HCT116 (cell line): ENCODE data around the gene LLGL2. TPM values are rescaled to one million over a fixed set of nuclear protein-coding genes. Genes with fewer than 3 reads are reported as not detected.

Experiments used
- ATAC-seq: fragments of 200-7000 bp; cut with Tn5 transposase; 2 replicates; pipeline ENCODE4 v1.9.1; 2020; ENCODE audit warnings: mild to moderate bottlenecking, moderate library complexity
- BruUV-seq: library from RNA; stranded (reverse); fragments of 400-500 nt; replicated peaks from 2 replicates; lab custom pipeline; 2021; lab: Mats Ljungman, UMichigan
- CTCF ChIA-PET: fragments of 300-600 bp; sonication (Branson Sonifier 250); formaldehyde crosslinking; loops from one replicate; lab custom pipeline; 2021; ENCODE audit warnings: antibody characterized with exemption; lab: Charles Lee
- POLR2A ChIA-PET: fragments of 300-600, 350-600 bp; sonication (Branson Sonifier 250); formaldehyde crosslinking; loops from one replicate; lab custom pipeline; 2021; ENCODE audit warnings: antibody characterized with exemption; lab: Charles Lee
- RAD21 ChIA-PET, 2 experiments: fragments of 300-600 bp; sonication (Branson Sonifier 250); formaldehyde crosslinking; loops; one replicate each; lab custom pipeline; 2023; ENCODE audit warnings: low total read pairs in 2 of 2; ENCODE audit not compliant: uncharacterized antibody in 2 of 2, unreplicated experiment in 2 of 2, low non-redundant PET in 1 of 2; lab: Charles Lee
- DNase-seq: peaks from one replicate; pipeline ENCODE4 v3.0.0-alpha.2; 2010; ENCODE audit warnings: low read depth, low spot score
- H2AFZ ChIP-seq: fragments of 200-600 bp; shearing (Covaris generic), sonication (generic); 2 replicates; pipeline ENCODE4 v1.6.1; 2017; ENCODE audit warnings: low read depth, mixed run types, mixed read lengths, antibody characterized with exemption, low read length; ENCODE audit not compliant: poor library complexity, severe bottlenecking
- H3K27ac ChIP-seq: 2 replicates; pipeline ENCODE4 v1.5.1; 2012; ENCODE audit warnings: low read depth, low read length
- H3K27me3 ChIP-seq: fragments of 200-600 bp; sonication (generic); 2 replicates; pipeline ENCODE4 v1.6.1; 2016; ENCODE audit warnings: mixed run types, low read length, mixed read lengths; ENCODE audit not compliant: insufficient read depth
- H3K36me3 ChIP-seq, 2 experiments: fragments of 200-500 bp in 1 of 2; fragments of 200-600 bp in 1 of 2; sonication (Bioruptor generic) in 1 of 2; sonication (generic) in 1 of 2; 2 replicates each; pipeline versions ENCODE4 v1.5.1 to v1.6.1; 2014 to 2016; ENCODE audit warnings: low read length in 2 of 2, inconsistent platforms in 1 of 2, mixed read lengths in 1 of 2, mixed run types in 1 of 2; ENCODE audit not compliant: insufficient read depth in 2 of 2, control insufficient read depth in 1 of 2
- H3K4me1 ChIP-seq, 2 experiments: fragments of 200-600 bp in 1 of 2; sonication (generic) in 1 of 2; 2 replicates each; pipeline versions ENCODE4 v1.5.1 to v1.6.1; 2012 to 2017; ENCODE audit warnings: low read length in 2 of 2, inconsistent platforms in 1 of 2, mild to moderate bottlenecking in 1 of 2, mixed read lengths in 1 of 2, mixed run types in 1 of 2, moderate library complexity in 1 of 2; ENCODE audit not compliant: insufficient read depth in 2 of 2, control insufficient read depth in 1 of 2
- H3K4me2 ChIP-seq: fragments of 200-600 bp; sonication (generic); 2 replicates; pipeline ENCODE4 v1.6.1; 2017; ENCODE audit warnings: mixed run types, low read length, mixed read lengths
- H3K4me3 ChIP-seq, 2 experiments: fragments of 200-600 bp in 1 of 2; sonication (generic) in 1 of 2; replicated peaks in 1 of 2; 2 replicates each; pipeline ENCODE4 v1.5.1; 2011 to 2016; ENCODE audit warnings: low read length in 2 of 2, control low read depth in 1 of 2, low read depth in 1 of 2, mild to moderate bottlenecking in 1 of 2, mixed read lengths in 1 of 2, mixed run types in 1 of 2
- H3K79me2 ChIP-seq: fragments of 200-600 bp; sonication (generic); 2 replicates; pipeline ENCODE4 v1.6.1; 2017; ENCODE audit warnings: mild to moderate bottlenecking, mixed run types, low read length, moderate library complexity, mixed read lengths; ENCODE audit not compliant: insufficient read depth
- H3K9ac ChIP-seq: fragments of 200-600 bp; sonication (generic); 2 replicates; pipeline ENCODE4 v1.6.1; 2016; ENCODE audit warnings: low read length, mixed read lengths
- H3K9me2 ChIP-seq: fragments of 200-600 bp; sonication (generic), shearing (Covaris generic); 2 replicates; pipeline ENCODE4 v1.6.1; 2017; ENCODE audit warnings: mixed run types, mild to moderate bottlenecking, moderate library complexity; ENCODE audit not compliant: insufficient read depth
- H3K9me3 ChIP-seq, 2 experiments: fragments of 200-500 bp in 1 of 2; fragments of 200-600 bp in 1 of 2; sonication (Bioruptor generic) in 1 of 2; sonication (generic) in 1 of 2; 2 replicates each; pipeline ENCODE4 v1.6.1; 2014 to 2017; ENCODE audit warnings: low read length in 2 of 2, mixed read lengths in 2 of 2, inconsistent platforms in 1 of 2, low read depth in 1 of 2, mild to moderate bottlenecking in 1 of 2, mixed run types in 1 of 2, moderate library complexity in 1 of 2; ENCODE audit not compliant: control insufficient read depth in 1 of 2, insufficient read depth in 1 of 2
- H4K20me1 ChIP-seq: fragments of 200-600 bp; sonication (generic), shearing (Covaris generic); 2 replicates; pipeline ENCODE4 v1.6.1; 2017; ENCODE audit warnings: mixed run types, mild to moderate bottlenecking, moderate library complexity; ENCODE audit not compliant: insufficient read depth
- ATF3 ChIP-seq: IDR thresholded peaks from 2 replicates; pipeline ENCODE4 v1.6.1; 2012
- CBX3 ChIP-seq: IDR thresholded peaks from 2 replicates; pipeline ENCODE4 v1.6.1; 2012; ENCODE audit warnings: low read depth
- CEBPB ChIP-seq: IDR thresholded peaks from 2 replicates; pipeline ENCODE4 v1.6.1; 2012; ENCODE audit warnings: low read depth
- CTCF ChIP-seq, 3 experiments: fragments of 200-600 bp in 1 of 3; sonication (generic) in 1 of 3; IDR thresholded peaks in 2 of 3; conservative IDR thresholded peaks in 1 of 3; 2 replicates each; pipeline ENCODE4 v1.5.1; 2012 to 2017; ENCODE audit warnings: low read depth in 2 of 3, low read length in 2 of 3, antibody characterized with exemption in 1 of 3, borderline replicate concordance in 1 of 3, control low read depth in 1 of 3, mild to moderate bottlenecking in 1 of 3, mixed read lengths in 1 of 3, mixed run types in 1 of 3, moderate library complexity in 1 of 3; ENCODE audit not compliant: insufficient read depth in 1 of 3
- EGR1 ChIP-seq: IDR thresholded peaks from 2 replicates; pipeline ENCODE4 v1.6.1; 2012; ENCODE audit warnings: low read depth
- ELF1 ChIP-seq: IDR thresholded peaks from 2 replicates; pipeline ENCODE4 v1.6.1; 2012; ENCODE audit warnings: low read depth, borderline replicate concordance
- EZH2phosphoT487 ChIP-seq: fragments of 200-600 bp; IDR thresholded peaks from 2 replicates; pipeline ENCODE4 v1.6.1; 2018; ENCODE audit warnings: antibody characterized with exemption, borderline replicate concordance
- FOSL1 ChIP-seq: IDR thresholded peaks from 2 replicates; pipeline ENCODE4 v1.6.1; 2012; ENCODE audit warnings: low read depth
- POLR2A ChIP-seq: IDR thresholded peaks from 2 replicates; pipeline ENCODE4 v1.7.0; 2011; ENCODE audit warnings: borderline replicate concordance; ENCODE audit not compliant: insufficient read depth, insufficient read length; ENCODE audit errors: extremely low read depth
- POLR2AphosphoS5 ChIP-seq: IDR thresholded peaks from 2 replicates; pipeline ENCODE4 v1.6.1; 2011; ENCODE audit warnings: mild to moderate bottlenecking, low read depth, low read length, moderate library complexity
- RAD21 ChIP-seq: IDR thresholded peaks from 2 replicates; pipeline ENCODE4 v1.6.1; 2012; ENCODE audit warnings: low read depth, mild to moderate bottlenecking
- REST ChIP-seq: IDR thresholded peaks from 2 replicates; pipeline ENCODE4 v1.6.1; 2012; ENCODE audit warnings: low read depth
- SIN3A ChIP-seq: IDR thresholded peaks from 2 replicates; pipeline ENCODE4 v1.6.1; 2012; ENCODE audit warnings: low read depth
- SP1 ChIP-seq: IDR thresholded peaks from 2 replicates; pipeline ENCODE4 v1.6.1; 2012; ENCODE audit warnings: low read depth
- SRF ChIP-seq: IDR thresholded peaks from 2 replicates; pipeline ENCODE4 v1.6.1; 2012; ENCODE audit warnings: low read depth
- TCF7L2 ChIP-seq: IDR thresholded peaks from 2 replicates; pipeline ENCODE4 v1.7.0; 2011; ENCODE audit warnings: borderline replicate concordance, inconsistent platforms; ENCODE audit not compliant: insufficient read depth, insufficient read length; ENCODE audit errors: extremely low read depth
- YY1 ChIP-seq: IDR thresholded peaks from 2 replicates; pipeline ENCODE4 v1.6.1; 2011; ENCODE audit warnings: low read length, low read depth, moderate library complexity, mild to moderate bottlenecking; ENCODE audit not compliant: insufficient replicate concordance; ENCODE audit errors: extremely low read depth
- ZBTB33 ChIP-seq: IDR thresholded peaks from 2 replicates; pipeline ENCODE4 v1.6.1; 2011; ENCODE audit warnings: mild to moderate bottlenecking, low read length, moderate library complexity; ENCODE audit not compliant: insufficient replicate concordance; ENCODE audit errors: extremely low read depth
- ZFX ChIP-seq: fragments of 450-650 bp; IDR thresholded peaks from 2 replicates; pipeline ENCODE4 v1.6.1; 2017
- ZNF274 ChIP-seq: fragments of 200-500 bp; sonication (Bioruptor generic); IDR thresholded peaks from 2 replicates; pipeline ENCODE4 v1.6.1; 2014; ENCODE audit warnings: mild to moderate bottlenecking, low read depth, low read length, inconsistent platforms
- intact Hi-C: fragments of 100-400 bp; cut with micrococcal nuclease; formaldehyde crosslinking; loops from 2 replicates; pipeline ENCODE4 v1.10.0; 2022
- total RNA-seq: library from RNA; stranded (reverse); gene quantifications from one replicate; pipeline ENCODE4 v1.2.1, GENCODE V29; 2021; ENCODE audit not compliant: unreplicated experiment

The LLGL2 gene
- total RNA-seq, 1 experiment from 2014 or later, result 209 TPM

- H3K4me2 ChIP-seq, result no peak overlapping the region
- ATAC-seq, result peak; percentile 59
- no peak for TF ChIP-seq EZH2phosphoT487
- TF ChIP-seq ATF3, result no peak
- TF ChIP-seq YY1, result no peak
- TF ChIP-seq SIN3A, result no peak
- no peak for TF ChIP-seq CBX3
- TF ChIP-seq SP1, result no peak
- no peak for TF ChIP-seq TCF7L2
- no peak for TF ChIP-seq CTCF (IDR thresholded peaks at IDR 0.05 in 2 of 3, conservative IDR thresholded peaks at IDR 0.05 in 1 of 3; ENCODE audit: borderline replicate concordance in 1 of 3, insufficient read depth in 1 of 3, low read depth in 2 of 3, low read length in 2 of 3)
- TF ChIP-seq POLR2A, result no peak
- no peak for TF ChIP-seq RAD21
- no peak for TF ChIP-seq REST
- TF ChIP-seq ZBTB33, result no peak
- TF ChIP-seq SRF, result no peak
- no peak for TF ChIP-seq CEBPB
- TF ChIP-seq POLR2AphosphoS5, result no peak
- no peak for TF ChIP-seq EGR1
- no peak for TF ChIP-seq FOSL1
- no peak for TF ChIP-seq ZNF274
- no peak for TF ChIP-seq ELF1
- TF ChIP-seq ZFX, result no peak
- TF ChIP-seq, all 23 proteins: peak for 0
- Histone ChIP-seq H4K20me1 (no peaks in the 10 kb centered on the region), H3K9me3 (no peaks in the 10 kb centered on the region), H3K4me1 (no peaks in the 10 kb centered on the region), H3K27ac (no peak overlapping the region), H3K79me2 (no peaks in the 10 kb centered on the region), H3K27me3 (no peaks in the 10 kb centered on the region), H3K4me3 (no peak overlapping the region), H2AFZ (no peak overlapping the region), H3K9me2 (no peaks in the 10 kb centered on the region), H3K36me3 (peaks cover 13 to 17% of the 10 kb centered on the region in 2 experiments; a peak in 2 of 4 replicates), H3K9ac (no peak overlapping the region)
- POLR2A ChIA-PET, result interaction anchor here (0.7 kb wide), 1 partner anchor 14 kb away, joined by 3 read pairs; no protein-coding TSS in a partner anchor
- RAD21 ChIA-PET, result no interaction called here
- CTCF ChIA-PET, result no interaction called here
- BruUV-seq, result no TSS peak
- intact Hi-C loops, result no loop called here
- no peak for DNase-seq
Measured at GRCh38 chr17:75498726-75499213, 26.7 kb upstream of the LLGL2 start.
